PC-3 (cell line): ENCODE results near the gene RABL3. TPM values are rescaled to one million over a fixed set of nuclear protein-coding genes. Genes with fewer than 3 reads are reported as not detected.
A peak's percentile ranks its signal among the peaks of the same experiment; 100 is the strongest.

Experiments
- ATAC-seq: fragments of 200-7000 bp; cut with Tn5 transposase; 2 replicates; pipeline ENCODE4 v1.9.1; 2020; ENCODE audit warnings: mild to moderate bottlenecking, moderate library complexity
- BruUV-seq: library from RNA; stranded (reverse); fragments of 400-500 nt; replicated peaks from 2 replicates; lab custom pipeline; 2021; lab: Mats Ljungman, UMichigan
- CTCF ChIA-PET: fragments of 300-600 bp; sonication (Branson Sonifier 250); formaldehyde crosslinking; loops from one replicate; lab custom pipeline; 2022; ENCODE audit warnings: antibody characterized with exemption; lab: Charles Lee
- POLR2A ChIA-PET: fragments of 300-600 bp; sonication (Branson Sonifier 250); formaldehyde crosslinking; loops from one replicate; lab custom pipeline; 2022; ENCODE audit warnings: antibody characterized with exemption; ENCODE audit not compliant: unreplicated experiment; lab: Charles Lee
- DNase-seq: peaks from one replicate; pipeline ENCODE4 v3.0.0-alpha.2; 2015
- H2AFZ ChIP-seq: fragments of 300-600 bp; sonication (generic); 2 replicates; pipeline ENCODE4 v1.6.0; 2016; ENCODE audit warnings: antibody characterized with exemption, low read length
- H3F3A ChIP-seq: fragments of 300-600 bp; sonication (generic); one replicate; pipeline ENCODE4 v1.6.0; 2017; ENCODE audit warnings: antibody characterized with exemption, low read length, control low read depth, mild to moderate bottlenecking; ENCODE audit not compliant: unreplicated experiment
- H3K27ac ChIP-seq: fragments of 300-600 bp; sonication (generic); 2 replicates; pipeline ENCODE4 v1.5.1; 2016; ENCODE audit warnings: mild to moderate bottlenecking, low read length
- H3K27me3 ChIP-seq: fragments of 300-600 bp; sonication (generic); 2 replicates; pipeline ENCODE4 v1.6.1; 2016; ENCODE audit warnings: low read length, mixed read lengths
- H3K36me3 ChIP-seq: fragments of 300-600 bp; sonication (generic); 2 replicates; pipeline ENCODE4 v1.6.1; 2016; ENCODE audit warnings: low read depth, mixed run types, low read length, mixed read lengths
- H3K4me1 ChIP-seq: fragments of 300-600 bp; sonication (generic); 2 replicates; pipeline ENCODE4 v1.5.1; 2016; ENCODE audit warnings: low read length; ENCODE audit not compliant: insufficient read depth
- H3K4me2 ChIP-seq: fragments of 300-600 bp; sonication (generic); 2 replicates; pipeline ENCODE4 v1.6.0; 2016; ENCODE audit warnings: low read length
- H3K4me3 ChIP-seq: fragments of 300-600 bp; sonication (generic); 2 replicates; pipeline ENCODE4 v1.5.1; 2016; ENCODE audit warnings: mild to moderate bottlenecking, low read length, mixed read lengths
- H3K79me2 ChIP-seq: fragments of 300-600 bp; sonication (generic); 2 replicates; pipeline ENCODE4 v1.6.1; 2017; ENCODE audit warnings: low read length, mixed read lengths
- H3K9ac ChIP-seq: fragments of 300-600 bp; sonication (generic); 2 replicates; pipeline ENCODE4 v1.6.0; 2016; ENCODE audit warnings: mild to moderate bottlenecking, low read length
- H3K9me2 ChIP-seq: fragments of 300-600 bp; sonication (generic); replicated peaks from 2 replicates; pipeline ENCODE4 v1.6.1; 2016; ENCODE audit warnings: mixed run types, low read length, mixed read lengths
- H3K9me3 ChIP-seq: fragments of 300-600 bp; sonication (generic); 2 replicates; pipeline ENCODE4 v1.6.1; 2016; ENCODE audit warnings: low read length, mixed read lengths
- H4K20me1 ChIP-seq: fragments of 300-600 bp; sonication (generic); 2 replicates; pipeline ENCODE4 v1.6.1; 2016; ENCODE audit warnings: low read length, mixed read lengths
- CTCF ChIP-seq: fragments of 300-600 bp; sonication (generic); conservative IDR thresholded peaks from 2 replicates; pipeline ENCODE4 v1.5.1; 2017; ENCODE audit warnings: antibody characterized with exemption, low read depth, mild to moderate bottlenecking, low read length
- EZH2 ChIP-seq: fragments of 300-600 bp; sonication (generic); IDR thresholded peaks from one replicate; pipeline ENCODE4 v1.6.1; 2017; ENCODE audit warnings: antibody characterized with exemption, mild to moderate bottlenecking, low read length; ENCODE audit not compliant: unreplicated experiment
- EZH2phosphoT487 ChIP-seq: fragments of 300-600 bp; sonication (generic); IDR thresholded peaks from 2 replicates; pipeline ENCODE4 v1.6.1; 2018; ENCODE audit warnings: mild to moderate bottlenecking, antibody characterized with exemption, low read length, borderline replicate concordance
- intact Hi-C: fragments of 100-400 bp; cut with micrococcal nuclease; formaldehyde crosslinking; loops from 2 replicates; pipeline ENCODE4 v1.9.0; 2023
- total RNA-seq: library from RNA; depleted of rRNA; stranded (reverse); fragments of >200 nt; gene quantifications from 2 replicates; pipeline ENCODE4 v1.2.3, GENCODE V29; 2014

Gene RABL3
- total RNA-seq, 1 experiment from 2014 or later, result 24.3 TPM

GRCh38 chr3:120752230-120752629, 9.9 kb upstream of the RABL3 start:
- Histone ChIP-seq H2AFZ (no peak overlapping the region), H3K4me3 (no peak overlapping the region), H3K9me2 (no peaks in the 10 kb centered on the region), H3K4me1 (no peaks in the 10 kb centered on the region), H3F3A (no peaks in the 10 kb centered on the region), H3K36me3 (peaks cover 27% of the 10 kb centered on the region), H4K20me1 (no peaks in the 10 kb centered on the region), H3K9me3 (no peaks in the 10 kb centered on the region), H3K9ac (no peak overlapping the region), H3K4me2 (no peak overlapping the region), H3K79me2 (peaks cover 75% of the 10 kb centered on the region), H3K27ac (no peak overlapping the region), H3K27me3 (no peaks in the 10 kb centered on the region)
- intact Hi-C loops, result no loop called here
- TF ChIP-seq EZH2phosphoT487, result no peak
- no peak for TF ChIP-seq CTCF
- TF ChIP-seq EZH2, result no peak
- ATAC-seq (no peak), DNase-seq (no peak)
- POLR2A ChIA-PET, result no interaction called here
- CTCF ChIA-PET, result no interaction called here
- no TSS peak for BruUV-seq

- ATAC-seq (peak; percentile 31; the same call in 1 of the 2 replicates), DNase-seq (no peak)
- Histone ChIP-seq H3K79me2 (peaks cover 76% of the 10 kb centered on the region), H3K9ac (no peak overlapping the region), H3F3A (no peaks in the 10 kb centered on the region), H3K9me3 (no peaks in the 10 kb centered on the region), H3K27ac (no peak overlapping the region), H3K36me3 (peaks cover 23% of the 10 kb centered on the region), H3K4me2 (no peak overlapping the region), H4K20me1 (no peaks in the 10 kb centered on the region), H3K9me2 (no peaks in the 10 kb centered on the region), H3K4me3 (no peak overlapping the region), H3K4me1 (no peaks in the 10 kb centered on the region), H2AFZ (no peak overlapping the region), H3K27me3 (no peaks in the 10 kb centered on the region)
- ChIA-PET POLR2A (no interaction called here), CTCF (no interaction called here)
- intact Hi-C loops, result no loop called here
- BruUV-seq, result no TSS peak
- TF ChIP-seq EZH2, result no peak
- no peak for TF ChIP-seq EZH2phosphoT487
- no peak for TF ChIP-seq CTCF
Observed at GRCh38 chr3:120749843-120750242, 7.5 kb upstream of the RABL3 start.

- intact Hi-C loops, result no loop called here
- H3K27me3 ChIP-seq, result no peaks in the 10 kb centered on the region
- DNase-seq (no peak), ATAC-seq (no peak)
- peaks cover 16% of the 10 kb centered on the region for H3K4me1 ChIP-seq
- no TSS peak for BruUV-seq
- no peaks in the 10 kb centered on the region for H3K9me2 ChIP-seq
- no peak overlapping the region for H3K4me2 ChIP-seq
- CTCF ChIA-PET, result interaction anchor here (0.6 kb wide), 1 partner anchor 47 kb away, joined by 3 read pairs; no protein-coding TSS in a partner anchor
- no peaks in the 10 kb centered on the region for H3F3A ChIP-seq
- H2AFZ ChIP-seq, result no peak overlapping the region
- TF ChIP-seq EZH2phosphoT487 (no peak), EZH2 (no peak), CTCF (no peak)
- H3K36me3 ChIP-seq, result peaks cover 1% of the 10 kb centered on the region; the same call in 1 of the 2 replicates
- no peak overlapping the region for H3K27ac ChIP-seq
- POLR2A ChIA-PET, result no interaction called here
- peaks cover 74% of the 10 kb centered on the region for H3K79me2 ChIP-seq
- H3K4me3 ChIP-seq, result no peak overlapping the region
- no peak overlapping the region for H3K9ac ChIP-seq
- H3K9me3 ChIP-seq, result no peaks in the 10 kb centered on the region
- H4K20me1 ChIP-seq, result no peaks in the 10 kb centered on the region
Observed at GRCh38 chr3:120745466-120745865, 3.1 kb upstream of the RABL3 start.
